Measurements from ENCODE around the gene CTBP1.

Gene CTBP1

DNA sequence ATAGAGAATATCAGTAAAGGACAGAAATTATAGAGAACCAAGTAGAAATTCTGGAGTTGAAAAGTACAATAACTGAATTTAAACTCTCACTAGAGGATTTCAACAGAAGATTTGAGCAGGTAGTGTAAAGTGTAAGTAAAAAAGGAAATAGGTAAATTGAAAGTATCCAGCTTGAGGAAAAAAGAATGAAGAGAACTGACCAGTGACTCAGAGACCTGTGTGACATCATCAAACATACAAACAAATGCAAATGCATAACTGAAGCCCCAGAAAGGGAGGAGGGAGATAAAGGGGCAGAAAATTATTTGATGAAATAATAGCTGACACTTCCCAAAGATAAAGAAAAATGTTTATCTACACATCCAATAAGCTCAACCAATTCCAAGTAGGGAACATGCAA, 68.3 kb downstream of the CTBP1 start:
- H3K23ac ChIP-seq (ENCODE audit: low read length) = no peak overlapping the region
- H3K4me2 ChIP-seq (ENCODE audit: low read length) = no peak overlapping the region
- no peak overlapping the region for H3K18ac ChIP-seq (ENCODE audit: low read length)
- H3K4me1 ChIP-seq (ENCODE audit: control insufficient read depth in 1 of 2, insufficient read depth in 2 of 2, low read length in 2 of 2) = no peaks in the 10 kb centered on the region
- H2AFZ ChIP-seq (ENCODE audit: insufficient read depth, low read length, poor library complexity) = no peak overlapping the region
- H3K9ac ChIP-seq (ENCODE audit: low read length) = no peak overlapping the region
- H3K79me2 ChIP-seq (ENCODE audit: control insufficient read depth, insufficient read depth, low read length, poor library complexity) = no peaks in the 10 kb centered on the region
- H4K12ac ChIP-seq (ENCODE audit: low read depth, low read length) = no peak overlapping the region
- H2AK5ac ChIP-seq (ENCODE audit: low read length) = no peak overlapping the region
- no peak overlapping the region for H3K27ac ChIP-seq (ENCODE audit: low read depth, low read length)
- H3K27me3 ChIP-seq (ENCODE audit: insufficient read depth, low read length) = no peaks in the 10 kb centered on the region
- peaks cover 6% of the 10 kb centered on the region for H3K9me3 ChIP-seq (ENCODE audit: insufficient read depth, low read depth, low read length)
- no peak overlapping the region for H3K4ac ChIP-seq (ENCODE audit: low read depth, low read length)
- no peak overlapping the region for H2BK12ac ChIP-seq (ENCODE audit: low read length)
- no peak for DNase-seq
- H3K36me3 ChIP-seq (ENCODE audit: control insufficient read depth in 1 of 2, insufficient read depth in 2 of 2, low read length in 2 of 2) = no peaks in the 10 kb centered on the region
- no peaks in the 10 kb centered on the region for H3K79me1 ChIP-seq (ENCODE audit: low read length)
- no peak overlapping the region for H4K91ac ChIP-seq (ENCODE audit: low read depth, low read length)
- no peak overlapping the region for H4K8ac ChIP-seq (ENCODE audit: low read depth, low read length)
- H2BK120ac ChIP-seq (ENCODE audit: insufficient read depth, low read length, poor library complexity) = no peak overlapping the region
- no peak overlapping the region for H3K14ac ChIP-seq (ENCODE audit: low read length)
- no peak overlapping the region for H2BK5ac ChIP-seq (ENCODE audit: low read depth, low read length, poor library complexity)
- H3K4me3 ChIP-seq (ENCODE audit: low read depth, low read length) = no peak overlapping the region

DNA sequence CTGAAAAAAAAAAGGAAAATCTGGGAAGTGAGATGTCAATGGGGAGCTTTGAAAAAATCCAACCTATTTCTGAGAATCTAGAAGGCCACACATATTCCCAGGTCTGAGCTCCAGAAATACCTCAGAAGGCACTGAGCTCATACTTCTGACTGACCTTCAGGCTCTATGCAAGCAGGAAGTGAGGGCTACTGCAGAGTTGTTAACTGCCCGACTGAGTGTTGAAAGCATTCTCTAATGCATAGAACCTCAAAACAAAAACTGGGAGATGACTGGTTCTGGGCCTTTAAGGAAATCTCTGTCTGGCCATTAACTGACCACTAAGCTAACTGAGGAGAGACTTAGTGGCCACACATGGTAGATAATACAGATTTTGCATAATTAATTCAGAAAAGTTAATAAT, 69.0 kb downstream of the CTBP1 start:
- no peaks in the 10 kb centered on the region for H3K4me1 ChIP-seq (ENCODE audit: control insufficient read depth in 1 of 2, insufficient read depth in 2 of 2, low read length in 2 of 2)
- no peak overlapping the region for H2AFZ ChIP-seq (ENCODE audit: insufficient read depth, low read length, poor library complexity)
- H3K36me3 ChIP-seq (ENCODE audit: control insufficient read depth in 1 of 2, insufficient read depth in 2 of 2, low read length in 2 of 2) = no peaks in the 10 kb centered on the region
- H4K12ac ChIP-seq (ENCODE audit: low read depth, low read length) = no peak overlapping the region
- no peak overlapping the region for H3K4me2 ChIP-seq (ENCODE audit: low read length)
- no peak for DNase-seq
- no peak overlapping the region for H2BK120ac ChIP-seq (ENCODE audit: insufficient read depth, low read length, poor library complexity)
- no peaks in the 10 kb centered on the region for H3K27me3 ChIP-seq (ENCODE audit: insufficient read depth, low read length)
- no peak overlapping the region for H2BK5ac ChIP-seq (ENCODE audit: low read depth, low read length, poor library complexity)
- no peak overlapping the region for H3K27ac ChIP-seq (ENCODE audit: low read depth, low read length)
- H2BK12ac ChIP-seq (ENCODE audit: low read length) = no peak overlapping the region
- no peak overlapping the region for H3K9ac ChIP-seq (ENCODE audit: low read length)
- H3K23ac ChIP-seq (ENCODE audit: low read length) = no peak overlapping the region
- no peak overlapping the region for H3K4ac ChIP-seq (ENCODE audit: low read depth, low read length)
- H3K79me1 ChIP-seq (ENCODE audit: low read length) = no peaks in the 10 kb centered on the region
- H3K79me2 ChIP-seq (ENCODE audit: control insufficient read depth, insufficient read depth, low read length, poor library complexity) = no peaks in the 10 kb centered on the region
- H3K14ac ChIP-seq (ENCODE audit: low read length) = no peak overlapping the region
- H3K4me3 ChIP-seq (ENCODE audit: low read depth, low read length) = no peak overlapping the region
- no CpG with 5 or more reads among the region's 1 CpG for WGBS (ENCODE audit: extremely low coverage, insufficient coverage, insufficient read length)
- peaks cover 6% of the 10 kb centered on the region for H3K9me3 ChIP-seq (ENCODE audit: insufficient read depth, low read depth, low read length)
- no peak overlapping the region for H3K18ac ChIP-seq (ENCODE audit: low read length)
- no peak overlapping the region for H4K91ac ChIP-seq (ENCODE audit: low read depth, low read length)
- no peak overlapping the region for H4K8ac ChIP-seq (ENCODE audit: low read depth, low read length)
- H2AK5ac ChIP-seq (ENCODE audit: low read length) = no peak overlapping the region

DNA sequence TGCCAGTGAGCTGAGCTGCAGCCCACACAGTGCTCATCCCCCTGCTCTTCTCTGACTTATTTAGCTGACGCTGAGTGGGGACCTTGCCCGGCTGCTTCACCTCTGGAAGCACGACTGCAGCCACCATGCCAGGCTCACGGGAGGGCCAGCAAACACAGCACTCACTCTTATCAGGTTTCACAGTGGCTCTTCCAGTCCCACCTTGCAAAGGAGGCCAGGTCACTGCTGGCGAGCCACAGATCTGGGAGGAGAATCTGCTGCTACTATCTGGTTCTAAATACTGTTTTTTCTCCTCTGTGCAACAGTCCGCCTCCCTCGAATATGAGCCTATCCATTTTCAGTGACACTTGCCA, 69.9 kb downstream of the CTBP1 start:
- WGBS (ENCODE audit: extremely low coverage, insufficient coverage, insufficient read length) = no CpG with 5 or more reads among the region's 7 CpGs
- Histone ChIP-seq H3K27me3 (ENCODE audit: insufficient read depth, low read length) (no peaks in the 10 kb centered on the region), H4K8ac (ENCODE audit: low read depth, low read length) (no peak overlapping the region)

DNA sequence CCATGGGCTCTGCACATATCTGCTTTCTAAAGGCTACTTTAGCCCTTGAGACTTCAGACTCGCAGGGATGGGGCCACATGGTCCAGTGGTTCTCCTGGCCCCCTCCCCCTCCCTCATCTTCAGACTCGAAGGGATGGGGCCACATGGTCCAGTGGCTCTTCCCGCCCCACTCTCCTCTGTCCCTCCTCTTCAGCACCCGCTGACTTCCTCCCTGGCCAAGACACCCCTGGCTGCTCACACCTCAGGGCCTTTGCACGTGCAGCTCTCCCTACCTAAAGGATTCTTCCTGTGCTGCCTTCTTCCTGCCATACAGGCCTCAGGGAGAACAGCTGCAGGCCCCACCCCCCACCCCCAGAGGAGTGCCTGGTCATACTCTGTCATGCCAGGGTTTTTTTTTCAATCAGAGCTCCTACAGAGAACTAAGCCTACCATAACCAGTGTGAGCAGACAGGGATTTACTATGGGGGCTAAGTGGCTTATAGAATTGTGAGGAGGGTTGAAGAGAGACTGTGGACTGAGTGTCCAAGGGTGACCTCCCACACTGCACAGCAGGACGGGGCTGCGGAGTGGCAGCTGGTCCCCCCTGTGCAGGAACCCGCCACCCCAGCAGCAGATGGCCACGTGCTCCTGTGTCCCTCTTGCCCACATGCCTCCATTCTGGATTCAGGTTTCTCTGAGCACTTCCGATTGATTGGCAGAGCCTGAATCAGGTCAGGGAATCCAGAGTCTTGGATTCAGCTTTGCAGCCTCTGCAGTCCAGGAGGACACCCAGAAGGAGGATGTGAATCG, 70.4 kb downstream of the CTBP1 start:
- Histone ChIP-seq H3K9ac (ENCODE audit: low read length) (no peak overlapping the region), H4K12ac (ENCODE audit: low read depth, low read length) (no peak overlapping the region), H3K4me3 (ENCODE audit: low read depth, low read length) (no peak overlapping the region), H2AFZ (ENCODE audit: insufficient read depth, low read length, poor library complexity) (no peak overlapping the region), H2AK5ac (ENCODE audit: low read length) (no peak overlapping the region), H3K79me2 (ENCODE audit: control insufficient read depth, insufficient read depth, low read length, poor library complexity) (no peaks in the 10 kb centered on the region), H3K36me3 (ENCODE audit: control insufficient read depth in 1 of 2, insufficient read depth in 2 of 2, low read length in 2 of 2) (no peaks in the 10 kb centered on the region), H3K4me1 (ENCODE audit: control insufficient read depth in 1 of 2, insufficient read depth in 2 of 2, low read length in 2 of 2) (peaks cover 0 to 4% of the 10 kb centered on the region in 2 experiments), H2BK120ac (ENCODE audit: insufficient read depth, low read length, poor library complexity) (no peak overlapping the region), H3K18ac (ENCODE audit: low read length) (no peak overlapping the region), H2BK12ac (ENCODE audit: low read length) (no peak overlapping the region), H4K91ac (ENCODE audit: low read depth, low read length) (no peak overlapping the region), H3K9me3 (ENCODE audit: insufficient read depth, low read depth, low read length) (peaks cover 6% of the 10 kb centered on the region), H2BK5ac (ENCODE audit: low read depth, low read length, poor library complexity) (no peak overlapping the region), H3K14ac (ENCODE audit: low read length) (no peak overlapping the region), H4K8ac (ENCODE audit: low read depth, low read length) (no peak overlapping the region), H3K79me1 (ENCODE audit: low read length) (no peaks in the 10 kb centered on the region), H3K4ac (ENCODE audit: low read depth, low read length) (no peak overlapping the region), H3K4me2 (ENCODE audit: low read length) (no peak overlapping the region), H3K27me3 (ENCODE audit: insufficient read depth, low read length) (no peaks in the 10 kb centered on the region), H3K27ac (ENCODE audit: low read depth, low read length) (no peak overlapping the region), H3K23ac (ENCODE audit: low read length) (no peak overlapping the region)
- WGBS (ENCODE audit: extremely low coverage, insufficient coverage, insufficient read length) = no CpG with 5 or more reads among the region's 11 CpGs
- DNase-seq = no peak

More for the DNA sequence above, 69.9 kb downstream of the CTBP1 start:
- H3K79me1 ChIP-seq (ENCODE audit: low read length) = no peaks in the 10 kb centered on the region
- peaks cover 0 to under 1% of the 10 kb centered on the region in 2 experiments for H3K4me1 ChIP-seq (ENCODE audit: control insufficient read depth in 1 of 2, insufficient read depth in 2 of 2, low read length in 2 of 2)
- no peak overlapping the region for H3K27ac ChIP-seq (ENCODE audit: low read depth, low read length)
- no peak overlapping the region for H3K18ac ChIP-seq (ENCODE audit: low read length)
- no peak overlapping the region for H3K4me2 ChIP-seq (ENCODE audit: low read length)
- H2BK12ac ChIP-seq (ENCODE audit: low read length) = no peak overlapping the region
- H2BK5ac ChIP-seq (ENCODE audit: low read depth, low read length, poor library complexity) = no peak overlapping the region
- H3K14ac ChIP-seq (ENCODE audit: low read length) = no peak overlapping the region
- H3K79me2 ChIP-seq (ENCODE audit: control insufficient read depth, insufficient read depth, low read length, poor library complexity) = no peaks in the 10 kb centered on the region
- no peak overlapping the region for H4K12ac ChIP-seq (ENCODE audit: low read depth, low read length)
- no peak overlapping the region for H2AK5ac ChIP-seq (ENCODE audit: low read length)
- H3K9ac ChIP-seq (ENCODE audit: low read length) = no peak overlapping the region
- peaks cover 6% of the 10 kb centered on the region for H3K9me3 ChIP-seq (ENCODE audit: insufficient read depth, low read depth, low read length)
- no peak overlapping the region for H2BK120ac ChIP-seq (ENCODE audit: insufficient read depth, low read length, poor library complexity)
- no peak for DNase-seq
- H3K23ac ChIP-seq (ENCODE audit: low read length) = no peak overlapping the region
- H3K4me3 ChIP-seq (ENCODE audit: low read depth, low read length) = no peak overlapping the region
- no peak overlapping the region for H2AFZ ChIP-seq (ENCODE audit: insufficient read depth, low read length, poor library complexity)
- no peaks in the 10 kb centered on the region for H3K36me3 ChIP-seq (ENCODE audit: control insufficient read depth in 1 of 2, insufficient read depth in 2 of 2, low read length in 2 of 2)
- H3K4ac ChIP-seq (ENCODE audit: low read depth, low read length) = no peak overlapping the region
- no peak overlapping the region for H4K91ac ChIP-seq (ENCODE audit: low read depth, low read length)

Measured in trophoblast cell (in vitro differentiated cells and primary cell).